Activated naive CD4-positive, alpha-beta T cell treated with anti-CD3 and anti-CD28 coated beads, Interleukin-2, amount 50 U/mL, for 16 hours (primary cell): Measurements from ENCODE around the gene DLX3.

ENCODE experiments used
- DNase-seq: peaks from one replicate; pipeline ENCODE4 v3.0.0-alpha.2; 2020

Gene DLX3

GRCh38 chr17:49971848-49972485 lies 23.1 kb downstream of the DLX3 start:
- DNase-seq: no peak

GRCh38 chr17:49971199-49971847 lies 23.7 kb downstream of the DLX3 start:
- no peak for DNase-seq

- no peak for DNase-seq
These were observed 24.5 kb downstream of the DLX3 start for GRCh38 chr17:49970498-49970897.

DNA sequence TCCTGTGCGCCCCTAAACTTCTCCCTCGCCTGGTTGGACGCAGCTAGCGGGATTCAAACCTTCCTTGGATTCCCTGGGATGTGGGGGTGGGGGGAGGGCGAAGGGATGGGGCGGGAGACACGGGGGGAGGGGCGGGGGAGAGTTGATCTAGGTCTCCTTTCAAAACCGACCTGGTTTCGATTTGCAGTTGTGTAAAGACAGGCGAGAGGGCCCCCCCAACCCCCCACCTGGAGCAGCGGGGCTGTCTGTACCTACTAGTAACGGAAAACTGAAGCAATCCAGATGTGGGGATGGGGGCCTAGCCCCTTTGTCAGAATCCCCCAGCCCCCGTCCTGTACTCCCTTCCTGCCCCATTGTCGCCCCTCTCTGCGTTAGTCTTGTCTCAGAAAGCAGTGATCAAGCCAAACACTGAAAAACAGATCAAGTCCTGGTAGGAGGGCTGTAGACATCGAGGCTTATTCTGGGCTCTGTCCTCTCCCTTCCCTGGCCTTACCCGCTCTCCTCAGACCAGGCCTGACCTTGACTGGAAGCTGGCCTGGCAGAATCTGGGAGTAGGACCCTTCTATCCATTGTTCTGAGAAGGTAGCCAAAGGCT lies 25.1 kb downstream of the DLX3 start:
- DNase-seq: no peak

DNA sequence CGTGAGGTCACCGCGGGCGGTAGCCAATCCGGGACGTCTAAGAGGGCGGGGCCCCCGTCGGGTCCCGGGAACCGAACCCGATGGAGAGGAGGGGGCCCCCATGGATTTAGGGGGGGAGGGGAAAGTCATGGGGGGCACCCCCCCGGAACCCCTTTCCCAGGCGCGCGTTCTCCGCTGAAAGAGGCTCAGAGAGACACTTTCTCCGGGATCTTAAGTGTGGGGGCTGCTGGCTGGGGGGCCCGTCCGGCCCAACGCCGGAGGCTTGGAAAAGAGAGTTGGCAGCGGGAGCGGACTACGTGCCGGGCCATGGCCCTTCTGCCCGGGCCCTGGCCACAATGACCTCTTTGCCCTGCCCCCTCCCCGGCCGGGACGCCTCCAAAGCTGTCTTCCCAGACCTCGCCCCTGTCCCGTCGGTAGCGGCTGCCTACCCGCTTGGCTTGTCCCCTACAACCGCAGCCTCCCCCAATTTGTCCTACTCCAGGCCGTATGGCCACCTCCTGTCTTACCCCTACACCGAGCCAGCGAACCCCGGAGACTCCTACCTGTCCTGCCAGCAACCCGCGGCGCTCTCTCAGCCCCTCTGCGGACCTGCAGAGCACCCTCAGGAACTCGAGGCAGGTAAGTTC lies 25.8 kb downstream of the DLX3 start, which contains the start of gene DLX4:
DLX4 (plus strand) TSS at position 57 of the 626 bp plus-strand sequence; CDS start at position 336, 279 bp downstream.
- DNase-seq: no peak

DNA sequence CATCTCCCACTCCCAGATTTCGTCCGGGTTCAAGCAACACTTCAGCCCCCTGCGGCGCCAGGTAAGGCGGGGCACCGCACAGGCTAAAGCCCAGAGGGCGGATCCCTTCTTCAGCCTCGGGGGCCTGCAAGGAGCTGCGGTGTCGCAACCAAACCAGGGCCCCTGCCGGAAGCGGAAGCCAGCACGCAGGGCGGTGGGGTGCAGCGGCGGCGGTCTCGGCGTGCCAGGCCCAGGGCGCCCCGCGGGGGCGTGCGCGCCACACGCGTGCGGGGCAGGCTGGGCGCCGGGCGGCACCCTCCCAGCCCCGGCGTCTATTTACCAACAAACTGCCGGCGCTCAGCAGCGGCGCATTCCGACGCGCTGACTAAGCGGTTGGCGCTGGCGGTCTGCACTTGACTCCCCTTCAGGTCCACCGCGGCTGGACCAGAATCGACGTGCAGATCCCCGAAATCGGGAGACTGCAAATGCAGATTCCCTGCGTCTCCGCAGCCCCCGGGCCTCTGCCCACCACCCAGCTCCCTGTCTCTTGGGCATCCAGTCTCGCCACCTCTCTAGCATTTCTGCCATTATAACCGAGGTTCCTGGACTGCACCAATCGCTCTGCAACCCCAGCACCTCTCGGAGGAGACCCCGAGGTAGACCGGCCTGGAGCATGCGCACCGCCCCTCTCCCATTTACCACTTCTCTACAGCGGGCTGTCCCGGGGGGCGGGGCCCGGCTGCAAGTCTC lies 26.5 kb downstream of the DLX3 start:
- DNase-seq: peak; percentile 81

DNA sequence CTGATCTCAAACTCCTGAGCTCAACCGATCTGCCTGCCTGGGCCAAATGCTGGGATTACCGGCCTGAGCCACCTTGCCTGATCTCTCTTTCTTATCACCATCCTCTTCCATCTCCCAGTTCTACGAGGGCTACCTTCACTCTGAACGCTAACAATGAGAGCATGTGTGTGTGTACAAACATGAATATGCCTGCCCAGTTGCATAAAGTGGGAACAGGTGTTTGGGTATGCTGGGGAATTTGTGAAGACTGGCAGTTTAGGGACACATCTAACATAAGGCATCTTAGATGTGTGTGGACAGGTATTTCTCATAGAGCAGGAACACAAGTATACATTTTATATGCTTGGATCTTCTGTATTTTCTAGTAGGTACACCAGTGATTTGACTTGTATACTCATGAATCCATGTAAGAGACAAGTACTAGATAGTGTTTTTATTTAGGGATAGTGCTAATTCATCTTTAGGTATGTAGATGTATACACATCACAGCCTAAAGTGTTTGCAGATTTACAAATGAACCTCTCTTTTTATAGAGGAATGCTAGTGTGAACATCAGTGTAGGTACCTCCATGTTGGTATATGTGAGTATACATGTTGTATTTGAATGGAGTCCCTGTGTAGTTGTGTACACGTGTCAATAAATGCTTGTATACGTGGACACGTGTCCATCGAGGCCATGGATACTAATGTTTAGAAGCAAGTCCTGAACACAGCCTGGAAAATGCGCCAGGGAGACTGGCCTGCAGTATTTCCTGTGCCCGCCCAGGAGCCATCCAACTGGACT lies 27.2 kb downstream of the DLX3 start:
- no peak for DNase-seq

- DNase-seq: no peak
These were observed 27.8 kb downstream of the DLX3 start for GRCh38 chr17:49967205-49967604.

DNA sequence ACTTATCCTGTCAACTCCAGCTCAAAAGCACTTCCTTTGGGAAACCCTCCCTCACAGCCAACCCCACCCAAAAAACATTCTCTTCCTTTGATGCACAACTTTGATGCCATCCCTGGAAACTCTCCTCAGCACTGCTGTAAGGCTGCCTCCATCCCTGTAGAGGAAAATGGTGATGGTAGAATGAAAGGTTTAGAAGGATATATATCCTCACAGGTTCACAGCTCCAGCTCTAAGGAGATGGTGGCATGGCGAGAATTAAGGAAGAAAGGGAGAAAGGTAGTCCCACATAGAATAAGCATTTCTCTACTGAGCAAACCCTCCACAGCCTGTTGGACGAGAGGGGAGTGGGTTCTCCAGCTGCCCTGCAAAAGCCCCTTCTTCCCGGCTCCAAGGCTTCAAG lies 28.3 kb downstream of the DLX3 start:
- no peak for DNase-seq

DNA sequence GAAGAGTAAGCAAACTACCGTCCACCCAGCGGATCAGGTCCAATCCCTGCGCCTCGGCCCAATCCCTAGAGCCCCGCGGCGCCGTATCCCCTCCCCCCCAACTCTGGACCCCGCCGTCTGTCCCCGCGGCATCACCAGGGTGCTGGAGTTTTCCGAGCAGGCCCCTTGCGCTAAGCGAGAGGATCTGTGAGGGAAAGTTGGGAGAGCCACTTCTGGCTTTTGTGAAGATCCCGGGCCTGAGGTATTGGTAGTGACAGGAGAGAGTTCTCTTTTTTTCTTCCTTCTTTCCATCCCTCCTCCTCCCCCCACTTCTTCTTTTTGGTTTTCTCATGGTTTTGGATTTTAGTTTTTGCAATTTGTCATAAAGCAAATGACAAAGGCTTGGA lies 29.5 kb downstream of the DLX3 start:
- no peak for DNase-seq

GRCh38 chr17:49964769-49965523 lies 30.1 kb downstream of the DLX3 start:
- DNase-seq: peak; percentile 40

- no peak for DNase-seq
These were observed 30.7 kb downstream of the DLX3 start for GRCh38 chr17:49964303-49964768.

DNA sequence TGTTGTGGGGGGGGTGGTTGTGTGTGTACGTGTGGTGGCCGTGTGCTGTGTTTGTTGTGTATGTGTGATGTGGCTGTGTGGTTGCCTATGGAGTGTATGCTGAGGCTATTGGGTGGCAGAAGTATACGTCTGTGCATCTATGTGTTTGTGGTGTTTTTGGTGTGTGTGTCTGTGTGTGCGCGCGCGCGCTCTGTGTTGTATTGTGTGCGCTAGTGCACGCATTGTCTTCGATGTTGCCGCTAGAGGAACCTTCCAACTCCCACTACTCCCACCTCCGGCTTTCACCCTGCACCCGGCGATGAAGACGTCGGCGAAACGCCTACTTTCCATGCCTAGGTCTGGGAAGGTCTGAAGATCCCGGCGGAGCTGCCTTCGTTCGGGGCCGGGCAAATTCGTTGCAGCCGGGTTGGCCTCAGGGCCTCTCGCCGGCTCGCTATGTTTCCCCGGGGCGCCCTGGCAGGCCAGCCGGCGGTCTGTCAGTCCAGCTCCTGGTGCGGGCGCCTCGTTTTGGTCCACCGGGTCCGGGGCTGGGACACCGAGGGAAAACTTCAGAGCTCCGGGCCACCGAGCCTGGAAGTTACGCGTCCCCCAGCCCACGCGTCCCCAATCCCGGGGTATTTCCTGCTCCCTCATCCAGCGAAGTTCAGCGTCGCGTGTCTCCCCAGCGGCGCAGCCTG lies 31.3 kb downstream of the DLX3 start:
- no peak for DNase-seq

DNA sequence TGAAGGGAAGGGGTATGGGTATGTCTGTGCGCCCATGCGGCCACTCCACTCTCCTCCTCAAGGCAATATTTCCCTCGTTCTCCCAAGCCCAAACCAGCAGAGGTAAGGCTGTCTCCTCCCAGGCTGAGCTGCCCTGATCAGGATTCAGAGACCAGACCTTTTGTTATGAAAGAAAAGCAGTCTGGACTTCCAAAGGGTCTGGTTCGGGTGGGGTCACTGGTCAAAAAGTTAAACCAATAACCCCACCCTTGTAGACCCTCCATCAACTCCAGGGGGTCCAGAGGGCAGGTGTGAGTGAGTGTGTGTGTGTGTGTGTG lies 31.8 kb downstream of the DLX3 start:
- no peak for DNase-seq

GRCh38 chr17:49962599-49963308 lies 32.3 kb downstream of the DLX3 start:
- no peak for DNase-seq

DNA sequence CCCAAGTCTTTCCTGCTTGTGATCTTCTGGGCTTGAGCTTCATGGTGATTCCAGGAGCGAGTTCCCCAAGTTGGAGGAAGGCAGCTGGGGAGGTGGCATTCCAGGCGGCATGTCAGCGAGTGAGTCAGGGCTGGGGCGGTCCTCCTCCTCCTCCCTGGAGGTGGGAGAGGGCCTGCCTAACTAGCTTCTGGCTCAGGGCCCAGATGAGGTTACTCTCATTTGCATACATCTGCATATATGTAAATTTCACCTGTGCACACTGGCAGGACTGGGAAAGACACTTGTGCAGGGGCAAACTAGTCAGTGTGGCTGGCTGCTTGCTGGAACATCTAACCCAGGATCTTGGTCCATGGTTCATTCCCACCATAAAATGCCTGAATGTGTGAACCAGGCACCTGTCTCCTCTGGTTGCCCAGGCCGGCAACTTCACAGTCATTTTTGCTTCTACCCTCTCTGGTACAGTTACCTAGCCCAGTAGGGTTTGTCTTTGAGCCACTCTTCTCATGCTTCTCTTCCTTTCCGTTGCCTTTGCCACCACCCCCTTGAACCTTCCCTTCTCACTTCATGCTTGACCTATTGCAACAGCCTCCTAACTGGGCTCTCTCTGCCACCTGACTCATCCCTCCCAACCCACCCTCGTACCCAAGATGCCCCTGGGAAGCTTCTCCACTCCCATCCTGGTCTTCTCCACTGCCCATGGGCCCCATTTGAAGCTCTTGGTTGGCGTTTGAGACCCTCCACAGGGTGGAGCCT lies 35.7 kb downstream of the DLX3 start:
- no peak for DNase-seq

DNA sequence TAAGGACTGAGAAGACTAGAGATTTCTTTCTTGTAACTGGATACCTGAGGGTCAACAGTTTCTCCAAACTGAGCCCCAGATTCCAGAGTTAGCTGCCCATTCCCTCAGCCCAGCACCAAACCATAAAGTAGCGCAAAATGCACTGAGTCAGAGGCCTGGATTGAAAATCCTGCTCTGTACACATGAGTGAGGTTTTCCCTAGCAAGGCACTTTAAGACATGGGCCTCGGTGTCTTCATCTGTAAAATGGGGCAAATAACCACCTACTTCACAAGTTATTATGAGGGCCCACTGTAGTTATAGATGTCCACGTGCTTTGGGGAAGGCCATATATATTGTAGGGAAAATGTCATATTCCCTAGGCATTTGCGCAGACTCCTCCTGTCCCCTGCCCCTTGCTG lies 36.3 kb downstream of the DLX3 start:
- DNase-seq: no peak

- no peak for DNase-seq
These were observed 37.7 kb downstream of the DLX3 start for GRCh38 chr17:49957350-49957749.

- no peak for DNase-seq
These were observed 38.2 kb downstream of the DLX3 start for GRCh38 chr17:49956780-49957179.

DNA sequence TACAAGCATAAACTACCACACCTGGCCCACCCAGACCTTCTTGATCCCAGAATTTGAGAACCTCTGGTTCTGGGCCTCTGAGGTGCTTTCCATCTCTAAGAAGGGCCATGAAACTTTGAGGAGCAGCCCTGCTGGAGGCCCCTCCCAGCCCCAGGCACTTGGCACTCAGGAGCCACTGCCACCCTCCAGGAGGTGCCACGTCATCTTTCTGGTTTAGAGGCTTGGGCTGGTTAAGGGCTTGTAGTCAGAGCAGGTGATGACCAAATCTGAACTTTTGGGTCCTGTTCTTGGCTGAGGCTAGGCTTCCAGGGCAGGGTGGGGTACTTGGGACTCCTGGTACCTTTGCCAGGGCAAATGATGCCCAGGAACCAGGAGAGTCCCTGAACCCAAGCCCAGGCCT lies 39.9 kb downstream of the DLX3 start:
- DNase-seq: no peak
